ENCODE measurements around the gene FRMPD1.
A peak's percentile ranks its signal among the peaks of the same experiment; 100 is the strongest.

The FRMPD1 gene

GRCh38 chr9:37626708-37627292, 24.0 kb upstream of the FRMPD1 start:
- DNase-seq (ENCODE audit: low spot score) = no peak

GRCh38 chr9:37632479-37632878, 18.3 kb upstream of the FRMPD1 start:
- DNase-seq (ENCODE audit: low spot score) = no peak

DNA sequence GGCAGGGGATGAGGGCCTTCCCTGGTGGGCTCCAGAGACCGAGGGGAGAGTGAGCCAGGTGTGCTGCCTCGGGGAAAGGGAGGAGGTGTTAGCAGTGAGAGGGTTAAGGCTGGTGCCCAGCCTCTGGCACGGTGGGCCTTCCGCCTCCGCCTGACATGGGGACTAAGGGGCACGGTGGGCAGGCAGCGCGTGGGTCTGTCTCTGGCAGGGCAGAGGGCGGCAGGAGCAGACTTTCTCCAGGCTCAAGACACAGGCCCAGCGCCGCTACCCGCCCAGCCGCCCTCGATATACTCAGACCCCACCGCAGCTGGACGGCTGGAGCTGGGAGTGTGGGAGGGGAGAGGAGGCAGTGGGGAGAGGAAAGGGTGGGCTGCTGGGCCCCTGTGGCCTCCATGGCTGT, 14.9 kb upstream of the FRMPD1 start:
- DNase-seq (ENCODE audit: low spot score) = no peak

DNA sequence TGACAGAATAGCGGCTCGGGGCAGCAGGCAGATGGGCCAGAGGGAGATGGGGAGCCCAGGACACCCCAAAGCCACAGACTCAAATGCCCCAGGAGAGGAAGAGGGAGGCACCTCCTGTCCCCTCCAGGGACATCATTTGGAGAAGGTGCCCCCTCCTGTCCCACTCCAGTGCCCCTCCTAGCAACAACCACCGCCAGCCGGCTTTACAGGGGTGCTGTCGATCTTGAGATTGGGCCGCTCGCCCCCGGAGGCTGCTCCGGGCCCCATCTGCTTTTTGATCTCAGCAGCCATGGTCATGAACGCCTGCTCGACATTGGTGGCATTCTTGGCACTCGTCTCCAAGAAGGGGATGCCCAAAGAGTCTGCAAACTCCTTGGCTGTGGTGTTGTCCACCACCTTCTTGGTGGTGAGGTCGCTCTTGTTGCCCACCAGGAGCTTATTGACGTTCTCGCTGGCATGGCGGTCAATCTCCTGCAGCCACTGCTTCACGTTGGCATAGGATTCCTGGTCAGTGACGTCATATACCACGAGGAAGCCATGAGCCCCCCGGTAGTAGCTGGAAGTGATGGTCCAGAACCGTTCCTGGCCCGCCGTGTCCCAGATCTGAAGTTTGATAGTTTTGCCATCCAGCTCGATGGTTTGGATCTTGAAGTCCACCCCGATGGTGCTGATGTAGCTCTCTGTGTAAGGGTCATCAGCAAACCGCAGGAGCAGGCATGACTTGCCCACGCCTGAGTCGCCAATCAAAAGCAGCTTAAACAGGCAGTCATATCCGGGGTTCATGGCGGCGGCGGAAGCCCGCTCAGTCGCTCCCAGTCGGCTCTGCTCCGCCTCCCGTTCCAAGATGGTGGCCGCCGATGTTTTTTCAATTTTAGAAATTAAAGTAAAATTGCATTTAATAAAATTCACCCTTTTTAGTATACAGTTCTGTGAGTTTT, 14.0 kb upstream of the FRMPD1 start:
- DNase-seq (ENCODE audit: low spot score) = no peak

- DNase-seq (ENCODE audit: low spot score) = no peak
Observed at GRCh38 chr9:37639109-37639762, 11.5 kb upstream of the FRMPD1 start.

GRCh38 chr9:37639841-37640240, 10.9 kb upstream of the FRMPD1 start:
- no peak for DNase-seq (ENCODE audit: low spot score)

- DNase-seq (ENCODE audit: low spot score) = no peak
Observed at GRCh38 chr9:37640246-37640645, 10.5 kb upstream of the FRMPD1 start.

GRCh38 chr9:37641331-37641730, 9.4 kb upstream of the FRMPD1 start:
- no peak for DNase-seq (ENCODE audit: low spot score)

DNA sequence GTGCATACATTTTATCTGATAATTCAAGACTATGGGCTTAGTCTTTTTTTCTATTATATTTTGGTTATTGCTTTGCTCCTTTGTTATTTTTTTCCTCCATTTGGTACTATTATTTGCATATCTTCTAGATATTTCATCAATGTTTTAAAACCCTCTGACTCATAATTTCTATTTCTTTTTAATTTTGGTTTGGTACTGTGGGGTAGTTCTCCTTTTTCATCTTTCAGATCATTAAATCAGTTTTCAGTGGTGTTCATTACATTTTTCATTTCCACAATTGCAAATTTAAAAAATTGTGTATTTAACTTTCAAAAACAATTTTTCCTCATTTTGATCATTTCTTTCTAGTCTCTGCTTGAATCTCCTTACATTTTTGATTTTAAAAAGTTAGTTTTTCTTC, 7.5 kb upstream of the FRMPD1 start:
- DNase-seq (ENCODE audit: low spot score) = no peak

DNA sequence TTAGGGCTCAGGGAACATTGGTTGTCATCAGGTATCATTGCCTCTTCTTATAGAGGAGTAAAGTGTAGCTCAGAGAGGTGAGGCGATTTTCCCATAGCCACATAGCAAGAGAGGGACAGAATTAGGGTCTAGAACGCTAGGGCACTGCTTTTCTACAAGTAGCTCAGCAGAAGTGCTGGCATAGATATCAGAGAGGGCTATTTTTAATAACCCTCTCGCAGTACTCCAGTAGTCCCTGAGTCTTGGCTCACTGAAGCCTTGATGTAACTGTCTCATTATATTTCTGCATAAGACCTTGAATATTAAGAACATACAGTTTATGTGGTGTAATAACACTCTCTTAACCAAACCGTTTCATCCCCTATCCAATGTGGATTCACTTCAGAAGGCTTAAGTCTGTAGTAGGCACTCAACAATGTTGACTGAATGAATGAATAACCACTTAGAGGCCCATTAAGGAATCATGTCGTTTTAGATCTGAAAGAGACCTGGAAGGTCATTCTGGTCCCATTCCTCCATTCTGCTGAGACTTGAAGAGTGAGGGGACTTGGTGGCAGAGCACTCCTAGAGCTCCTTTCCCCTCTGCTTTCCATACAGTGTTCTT, 4.7 kb upstream of the FRMPD1 start:
- DNase-seq (ENCODE audit: low spot score) = no peak

- no peak for DNase-seq (ENCODE audit: low spot score)
Observed at GRCh38 chr9:37650299-37650872, 368 bp upstream of the FRMPD1 start.

GRCh38 chr9:37652261-37652660, 1.5 kb downstream of the FRMPD1 start:
- no peak for DNase-seq (ENCODE audit: low spot score)

DNA sequence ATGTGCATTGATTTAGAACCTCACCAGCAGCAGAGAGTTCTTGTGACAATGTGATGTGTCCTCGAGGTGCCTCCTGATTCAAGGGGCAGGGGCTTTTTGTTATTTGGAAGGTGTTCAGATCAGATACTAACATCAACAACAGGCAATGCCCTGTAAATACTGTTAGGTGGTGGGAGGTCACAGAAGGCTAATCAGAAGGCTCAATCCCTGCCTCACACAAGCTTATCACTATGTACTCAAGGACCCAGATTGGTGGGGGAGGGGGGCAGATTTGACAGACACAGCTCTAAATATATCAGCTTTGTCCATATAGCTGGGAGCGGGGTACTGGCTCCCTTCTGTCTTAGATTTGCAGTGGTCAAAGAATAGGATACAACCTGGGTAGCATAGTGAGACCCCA, 2.6 kb downstream of the FRMPD1 start:
- no peak for DNase-seq (ENCODE audit: low spot score)

DNA sequence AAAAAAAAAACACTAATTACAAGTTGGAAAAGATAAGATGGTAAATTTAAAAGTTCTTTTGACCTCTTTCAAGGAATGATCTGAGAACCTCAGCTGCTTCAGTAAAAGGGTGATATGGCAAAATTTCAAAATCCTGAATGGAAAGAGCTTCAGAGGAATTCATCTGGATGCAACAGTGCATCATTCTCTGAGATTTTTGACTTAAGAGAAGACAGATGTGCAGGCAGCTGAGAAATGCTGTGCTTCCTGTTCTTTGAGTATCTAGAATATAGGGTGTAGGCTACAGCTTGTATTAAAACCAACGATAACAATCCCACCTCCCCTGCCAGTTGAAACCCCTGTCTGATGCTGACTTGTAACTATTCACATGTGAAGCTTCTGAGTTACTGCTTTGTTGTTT, 6.2 kb downstream of the FRMPD1 start:
- no peak for DNase-seq (ENCODE audit: low spot score)

DNA sequence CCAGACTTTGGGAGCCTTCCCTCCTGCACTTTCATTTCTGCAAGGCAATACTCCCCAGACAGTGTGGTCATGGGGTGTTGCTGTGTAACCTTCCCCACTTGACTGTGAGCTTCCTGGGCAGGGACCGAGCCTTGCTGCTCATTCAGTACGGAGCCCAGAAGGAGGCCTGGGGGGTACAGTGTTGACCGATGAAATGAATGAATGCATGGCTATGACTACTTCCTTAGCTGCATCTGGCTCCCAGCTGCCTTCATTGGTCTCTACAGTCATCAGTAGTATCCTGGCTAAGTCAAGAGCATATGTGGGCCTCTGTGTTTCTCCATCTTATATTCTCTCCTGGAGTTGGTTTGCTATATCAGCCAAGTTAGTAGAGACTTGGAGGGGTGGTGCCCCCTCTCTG, 9.9 kb downstream of the FRMPD1 start:
- DNase-seq (ENCODE audit: low spot score) = no peak

DNA sequence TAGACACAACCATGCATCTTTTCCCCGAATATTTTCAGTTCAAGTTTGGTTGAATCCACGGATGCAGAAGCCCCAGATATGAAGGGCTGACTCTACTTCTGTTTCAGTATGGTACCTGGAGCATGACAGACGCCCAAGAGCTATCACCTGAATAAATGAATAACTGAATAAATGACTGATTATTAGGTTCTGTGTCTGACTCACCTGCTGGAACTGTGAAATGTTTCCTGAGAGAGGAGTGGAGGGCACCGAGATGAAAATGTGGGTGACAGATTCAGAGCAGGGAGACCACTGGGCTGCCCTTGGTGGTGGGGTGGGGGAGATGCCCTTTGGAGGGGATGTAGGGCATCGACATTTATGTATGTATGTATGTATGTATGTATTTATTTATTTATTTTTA, 13.2 kb downstream of the FRMPD1 start:
- DNase-seq (ENCODE audit: low spot score) = no peak

GRCh38 chr9:37667706-37668105, 17.0 kb downstream of the FRMPD1 start:
- DNase-seq (ENCODE audit: low spot score) = no peak

GRCh38 chr9:37668116-37668601, 17.4 kb downstream of the FRMPD1 start:
- DNase-seq (ENCODE audit: low spot score) = no peak

DNA sequence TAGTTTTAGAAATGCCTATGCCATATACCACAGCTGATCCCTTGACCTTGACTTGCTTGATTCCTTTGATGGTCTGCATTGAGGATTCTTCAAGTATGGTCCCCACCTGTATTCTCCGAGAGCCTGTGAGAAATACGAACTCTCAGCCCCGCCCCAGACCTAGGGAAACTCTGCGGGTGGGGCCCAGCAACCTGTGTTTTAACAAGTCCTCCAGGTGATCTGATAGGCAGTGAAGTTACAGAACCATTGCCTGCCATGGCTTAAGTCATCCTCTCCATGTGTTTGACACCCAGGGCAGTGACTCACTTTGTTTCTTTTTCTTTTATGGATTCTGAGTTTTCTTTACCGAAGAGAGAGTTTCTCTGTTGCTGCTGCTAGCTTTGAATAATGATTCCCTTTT, 18.5 kb downstream of the FRMPD1 start:
- DNase-seq (ENCODE audit: low spot score) = no peak

DNA sequence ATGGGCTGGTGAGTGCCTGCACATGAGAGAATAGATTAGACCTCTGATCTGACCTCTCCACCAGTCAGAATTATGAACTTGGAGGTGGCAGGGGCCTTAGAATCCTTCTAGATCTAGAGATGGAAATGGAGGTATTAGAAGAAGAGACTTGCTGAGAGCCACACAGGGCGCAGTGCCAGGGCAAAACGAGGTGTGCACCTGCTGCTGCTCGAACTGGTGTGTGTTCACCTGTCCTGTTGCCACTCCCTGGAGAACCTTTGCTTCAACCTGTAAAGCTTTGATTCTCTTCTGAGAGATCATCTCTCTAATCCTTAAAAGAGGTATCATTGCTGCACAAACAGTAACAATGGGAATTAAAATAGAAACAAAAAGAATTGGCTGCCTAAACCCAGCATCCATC, 24.9 kb downstream of the FRMPD1 start:
- DNase-seq (ENCODE audit: low spot score) = no peak

DNA sequence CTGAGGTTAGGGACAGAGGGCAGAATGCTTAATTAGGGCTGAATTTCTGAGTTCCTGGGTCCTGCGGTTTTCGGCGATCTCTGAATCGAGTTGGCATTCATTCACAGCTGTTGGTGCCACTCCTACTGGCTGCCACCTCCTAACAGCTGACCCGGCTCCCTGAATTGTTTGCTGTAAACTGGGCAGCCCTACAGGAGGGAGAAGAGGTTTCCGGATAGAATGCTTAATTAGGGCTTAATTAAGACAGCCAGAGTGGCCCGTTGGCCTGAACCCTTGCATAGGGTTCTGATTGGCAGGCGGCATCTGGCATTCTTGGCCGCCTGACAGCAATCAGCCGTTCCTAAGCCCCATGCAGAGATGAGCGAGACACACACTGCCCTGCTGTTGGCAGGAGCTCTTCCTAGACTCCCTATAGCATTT, 25.7 kb downstream of the FRMPD1 start:
- DNase-seq (ENCODE audit: low spot score) = peak; percentile 61

DNA sequence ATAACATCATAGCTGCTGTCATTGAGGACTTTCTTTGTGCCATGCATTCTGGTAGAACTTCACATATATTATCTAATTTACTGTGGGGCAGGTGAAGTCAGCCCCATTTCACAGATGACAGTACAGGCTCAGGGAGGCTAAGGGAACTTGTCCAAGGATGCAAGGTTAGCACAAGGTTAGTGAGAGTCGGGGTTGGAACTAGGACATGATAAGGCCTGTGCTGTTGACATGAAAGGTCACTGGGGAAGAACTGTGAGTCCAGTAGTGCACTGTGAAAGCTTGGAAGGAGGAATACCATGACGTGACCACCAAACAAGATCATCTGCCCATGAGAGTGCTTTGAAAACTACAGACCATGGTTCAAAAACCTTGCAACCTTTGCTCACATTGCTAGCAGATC, 26.7 kb downstream of the FRMPD1 start:
- no peak for DNase-seq (ENCODE audit: low spot score)

Measured in putamen (tissue), 1 donor.